NCI-H2107 (cell line): ENCODE data around the gene YWHAB.
"Not testable (repeated sequence)": the region's sequence is repeated elsewhere in the genome, so short reads cannot be mapped to it uniquely, and the experiment has no call there.

Experiments used
- DNase-seq: peaks from one replicate; lab custom pipeline; 2025; lab: John Stamatoyannopoulos, UW

The YWHAB gene

GRCh38 chr20:44866703-44867335, 18.7 kb upstream of the YWHAB start:
- DNase-seq: no peak

GRCh38 chr20:44869471-44869870, 16.0 kb upstream of the YWHAB start:
- no peak for DNase-seq

DNA sequence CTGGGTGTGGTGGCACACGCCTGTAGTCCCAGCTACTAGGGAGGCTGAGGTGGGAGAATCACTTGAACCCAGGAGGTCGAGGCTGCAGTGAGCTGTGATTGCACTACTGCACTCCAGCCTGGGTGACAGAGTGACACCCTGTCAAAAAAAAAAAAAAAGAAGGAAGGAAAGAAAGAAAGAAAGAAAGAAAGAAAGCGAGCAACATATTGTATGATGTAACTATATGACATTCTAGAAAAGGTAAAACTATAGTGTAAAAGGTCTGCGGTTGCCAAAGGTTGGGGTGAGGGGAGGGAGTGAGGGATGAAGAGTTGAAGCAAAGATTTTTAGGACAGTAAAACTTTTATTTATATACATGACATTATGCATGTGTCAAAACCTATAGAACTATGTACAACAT, 3.1 kb upstream of the YWHAB start:
- not testable (repeated sequence) for DNase-seq

- DNase-seq: no peak
These were observed 2.1 kb upstream of the YWHAB start for GRCh38 chr20:44883214-44883902.

GRCh38 chr20:44884907-44885391, 556 bp upstream of the YWHAB start:
- no peak for DNase-seq

- DNase-seq: no peak
These were observed 754 bp downstream of the YWHAB start for GRCh38 chr20:44886266-44886651.

- DNase-seq: no peak
These were observed 1.3 kb downstream of the YWHAB start for GRCh38 chr20:44886828-44887227.

- DNase-seq: no peak
These were observed 2.0 kb downstream of the YWHAB start for GRCh38 chr20:44887466-44887865.

GRCh38 chr20:44888226-44889103, 3.0 kb downstream of the YWHAB start:
- no peak for DNase-seq

GRCh38 chr20:44891826-44892225, 6.3 kb downstream of the YWHAB start:
- DNase-seq: no peak

DNA sequence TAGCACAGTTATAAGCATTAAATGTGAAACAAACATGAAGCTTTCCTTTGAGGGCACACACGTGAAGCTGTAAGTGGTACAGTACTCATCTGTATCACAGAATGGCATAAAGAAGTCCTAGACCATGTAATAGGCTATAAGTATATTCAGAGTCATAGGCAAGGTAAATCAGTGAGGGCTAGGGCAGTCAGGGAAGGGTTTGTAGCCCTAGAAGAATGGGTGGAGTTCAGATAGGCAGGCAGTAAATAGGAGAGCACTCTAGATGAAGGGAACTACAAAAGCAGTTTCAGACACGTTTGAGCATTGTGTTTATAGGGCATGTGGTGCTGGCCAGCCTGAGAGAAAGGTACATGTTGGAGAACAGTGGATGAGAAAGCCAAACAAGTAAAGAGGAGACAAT, 9.5 kb downstream of the YWHAB start:
- no peak for DNase-seq

DNA sequence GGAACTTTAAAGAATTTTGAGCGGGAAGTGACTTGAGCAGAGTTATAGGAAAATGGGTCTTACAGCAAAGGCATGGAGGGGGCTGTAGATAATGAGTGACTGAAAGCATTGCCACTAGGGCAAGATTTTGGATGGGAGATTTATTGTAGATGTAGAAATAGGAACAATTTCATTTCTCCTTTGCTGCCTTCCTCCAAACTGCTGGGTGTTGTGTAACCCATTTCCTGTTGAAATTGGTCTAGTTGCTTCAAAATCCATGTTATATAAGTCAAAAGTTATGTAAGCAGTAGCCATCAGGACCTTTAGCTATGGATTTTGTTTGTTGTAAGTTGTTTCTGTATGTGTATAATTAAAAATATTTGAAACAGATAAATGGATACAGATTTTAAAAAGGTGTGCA, 11.1 kb downstream of the YWHAB start:
- DNase-seq: no peak

- DNase-seq: no peak
These were observed 11.6 kb downstream of the YWHAB start for GRCh38 chr20:44897133-44897532.

GRCh38 chr20:44900231-44900854, 14.8 kb downstream of the YWHAB start:
- no peak for DNase-seq

DNA sequence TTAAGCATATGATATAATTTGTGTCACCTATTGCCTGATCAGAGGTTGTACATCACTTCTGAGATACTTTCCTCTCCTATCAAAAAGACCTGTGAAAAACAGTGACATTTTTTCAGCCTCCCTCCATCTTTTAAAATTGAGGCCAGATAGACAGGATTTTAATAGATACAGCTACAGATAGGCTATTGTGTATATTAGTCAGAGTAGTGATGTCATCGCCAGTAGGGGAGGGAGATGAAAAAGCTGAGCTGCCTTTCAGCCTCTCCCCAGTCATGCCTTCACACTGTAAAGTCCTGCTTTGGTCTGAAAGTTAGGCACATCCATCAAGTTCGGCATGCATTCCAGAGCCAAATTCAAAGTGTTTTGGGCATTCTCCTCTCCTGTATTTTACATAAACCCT, 16.5 kb downstream of the YWHAB start:
- DNase-seq: no peak

DNA sequence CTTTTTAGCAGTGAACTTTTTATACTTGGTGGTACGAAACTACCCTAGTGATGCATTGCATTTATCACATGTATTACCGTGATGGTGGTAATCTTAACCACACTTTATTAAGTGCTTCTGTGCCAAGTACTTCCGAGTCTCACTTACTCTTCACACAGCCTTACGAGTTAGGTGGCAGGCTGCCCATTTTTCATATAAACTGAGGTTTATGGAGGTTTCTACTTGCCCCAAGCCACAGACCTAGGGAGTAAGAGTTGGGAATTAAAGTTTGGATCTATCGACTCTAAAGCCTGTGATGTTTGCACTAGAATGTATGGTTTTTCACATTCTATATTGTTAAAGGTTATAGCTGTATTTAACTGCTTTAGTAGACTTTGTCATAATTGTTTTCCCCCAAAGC, 18.9 kb downstream of the YWHAB start:
- DNase-seq: no peak

GRCh38 chr20:44908987-44909871, 23.7 kb downstream of the YWHAB start:
- no peak for DNase-seq

DNA sequence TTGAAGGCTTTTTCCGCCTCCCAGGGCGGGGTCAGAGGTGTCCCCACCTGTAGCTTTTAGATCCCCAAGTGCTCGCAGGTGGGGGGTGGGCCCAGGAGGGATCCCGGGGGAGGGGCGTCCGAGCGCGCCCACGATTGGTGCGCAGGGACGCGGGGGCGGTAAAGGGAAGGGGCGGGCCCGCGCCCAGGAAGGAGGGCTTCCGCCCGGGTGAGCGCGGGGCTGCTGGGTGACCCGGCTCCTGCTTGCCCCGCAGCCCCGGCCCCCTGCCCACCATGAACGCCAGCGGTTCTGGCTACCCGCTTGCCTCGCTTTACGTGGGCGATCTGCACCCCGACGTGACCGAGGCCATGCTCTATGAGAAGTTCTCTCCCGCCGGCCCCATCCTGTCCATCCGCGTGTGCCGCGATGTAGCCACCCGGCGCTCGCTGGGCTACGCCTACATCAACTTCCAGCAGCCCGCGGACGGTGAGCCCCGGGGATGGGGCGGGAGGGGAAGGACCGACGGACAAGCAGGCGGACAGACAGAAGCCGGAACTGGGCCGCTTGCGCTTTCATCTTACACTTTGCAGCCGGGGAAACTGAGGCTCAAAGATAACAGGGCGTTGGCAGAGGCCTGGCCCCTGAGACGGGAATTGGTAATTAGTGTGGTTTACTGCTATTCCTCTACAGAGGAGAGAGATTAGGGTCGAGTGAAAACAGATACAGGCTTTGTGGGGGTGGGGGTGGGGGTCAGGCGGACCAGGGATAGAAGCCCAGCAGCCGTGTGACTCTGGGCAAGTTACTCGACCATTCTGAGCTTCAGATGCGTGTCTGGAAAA, 24.6 kb downstream of the YWHAB start, which contains the start of gene PABPC1L:
PABPC1L (plus strand) TSS at position 189 of the 818 bp plus-strand sequence; CDS start at position 273, 84 bp downstream.
- DNase-seq: peak; percentile 33

- DNase-seq: no peak
These were observed 25.3 kb downstream of the YWHAB start for GRCh38 chr20:44910690-44911262.
